K562 (cell line): ENCODE data around the gene OSBPL3. TPM values are rescaled to one million over a fixed set of nuclear protein-coding genes. Genes with fewer than 3 reads are reported as not detected.
"Not testable (repeated sequence)": the region's sequence is repeated elsewhere in the genome, so short reads cannot be mapped to it uniquely, and the experiment has no call there.

Source experiments
- ATAC-seq: fragments of 200-7000 bp; cut with Tn5 transposase; 3 replicates; pipeline ENCODE4 v1.9.1; 2020; ENCODE audit warnings: moderate library complexity
- BruUV-seq: library from RNA; stranded (reverse); fragments of 400-500 nt; replicated peaks from 2 replicates; lab custom pipeline; 2021; lab: Mats Ljungman, UMichigan
- CTCF ChIA-PET: fragments of 300-600 bp; formaldehyde crosslinking; extraction: SDS; loops from one replicate; lab custom pipeline; 2021; ENCODE audit warnings: low intra/inter-chr PET ratio; lab: Yijun Ruan, JAX
- POLR2A ChIA-PET: fragments of 300-600, 350-650 bp; sonication (Branson Sonifier 250); formaldehyde crosslinking; extraction: SDS; loops from one replicate; lab custom pipeline; 2021; ENCODE audit warnings: antibody characterized with exemption, inconsistent platforms; lab: Yijun Ruan, JAX
- DNase-seq, 4 experiments: peaks; one replicate each; pipeline versions ENCODE4 v3.0.0 to v3.0.0-alpha.2; 2011 to 2018; ENCODE audit warnings: low spot score in 3 of 4, mixed read lengths in 3 of 4; ENCODE audit errors: extremely low read depth in 1 of 4
- FAIRE-seq: peaks from 2 replicates; lab custom pipeline; 2011; peaks lifted over from hg19 to GRCh38; lab: Jason Lieb, UNC
- H2AFZ ChIP-seq: 2 replicates; pipeline ENCODE4 v1.6.0; 2011; ENCODE audit warnings: low read depth, low read length, control low read depth, inconsistent platforms
- H3K27ac ChIP-seq: fragments of 200-600 bp; 3 replicates; pipeline ENCODE4 v1.8.0; 2011; ENCODE audit warnings: low read depth, mild to moderate bottlenecking, control low read depth, inconsistent platforms, low read length, moderate library complexity, mixed read lengths; ENCODE audit errors: extremely low read depth
- H3K27me3 ChIP-seq, 2 experiments: fragments of 300-600 bp in 1 of 2; 2 replicates in 1 of 2; 3 replicates in 1 of 2; pipeline versions ENCODE4 v1.6.0 to v1.8.0; 2011; ENCODE audit warnings: inconsistent platforms in 2 of 2, low read length in 2 of 2, mild to moderate bottlenecking in 1 of 2, mixed read lengths in 1 of 2, moderate library complexity in 1 of 2; ENCODE audit not compliant: control insufficient read depth in 2 of 2, insufficient read depth in 2 of 2
- H3K36me3 ChIP-seq: fragments of 300-600 bp; 3 replicates; pipeline ENCODE4 v1.8.0; 2011; ENCODE audit warnings: mild to moderate bottlenecking, low read length, inconsistent platforms; ENCODE audit not compliant: control insufficient read depth, insufficient read depth
- H3K4me1 ChIP-seq, 2 experiments: fragments of 200-600 bp in 1 of 2; replicated peaks in 1 of 2; 2 replicates in 1 of 2; 3 replicates in 1 of 2; pipeline versions ENCODE4 v1.5.1 to v1.8.0; 2011; ENCODE audit warnings: inconsistent platforms in 2 of 2, low read length in 2 of 2, mild to moderate bottlenecking in 1 of 2, mixed read lengths in 1 of 2, moderate library complexity in 1 of 2; ENCODE audit not compliant: control insufficient read depth in 2 of 2, insufficient read depth in 2 of 2
- H3K4me2 ChIP-seq: 2 replicates; pipeline ENCODE4 v1.6.1; 2011; ENCODE audit warnings: low read length, control low read depth, inconsistent platforms, mixed read lengths; ENCODE audit not compliant: insufficient read depth
- H3K4me3 ChIP-seq: fragments of 200-600 bp; sonication (generic), shearing (Covaris generic); 2 replicates; pipeline ENCODE4 v1.5.1; 2016; ENCODE audit warnings: control low read depth, inconsistent platforms
- H3K79me2 ChIP-seq: fragments of 200-600 bp; 3 replicates; pipeline ENCODE4 v1.8.0; 2011; ENCODE audit warnings: low read length, inconsistent platforms; ENCODE audit not compliant: control insufficient read depth, insufficient read depth
- H3K9ac ChIP-seq, 2 experiments: 2 replicates each; pipeline versions ENCODE4 v1.6.0 to v1.6.1; 2011; ENCODE audit warnings: low read depth in 2 of 2, low read length in 2 of 2, control low read depth in 1 of 2, inconsistent platforms in 1 of 2, mild to moderate bottlenecking in 1 of 2, mixed read lengths in 1 of 2; ENCODE audit not compliant: insufficient read depth in 1 of 2
- H3K9me1 ChIP-seq: one replicate; pipeline ENCODE4 v1.6.0; 2011; ENCODE audit warnings: inconsistent platforms, mild to moderate bottlenecking, low read length, moderate library complexity; ENCODE audit not compliant: control insufficient read depth, insufficient read depth
- H3K9me3 ChIP-seq: replicated peaks from 2 replicates; pipeline ENCODE4 v1.5.1; 2011; ENCODE audit warnings: low read depth, low read length, inconsistent platforms; ENCODE audit not compliant: control insufficient read depth, insufficient read depth
- H4K20me1 ChIP-seq: replicated peaks from 2 replicates; pipeline ENCODE4 v1.6.1; 2011; ENCODE audit warnings: low read length, inconsistent platforms, mixed read lengths; ENCODE audit not compliant: control insufficient read depth, insufficient read depth
- IFI16 ChIP-seq: fragments of 250-450 bp; sonication (Bioruptor Pico); IDR thresholded peaks from 2 replicates; pipeline ENCODE4 v2.1.2; 2022; ENCODE audit warnings: mild to moderate bottlenecking, inconsistent platforms
- WGBS: fragments of 100-300 bp; shearing (Covaris generic); methylation state at CpG from one replicate; pipeline ENCODE4 v1.1.6; 2016; ENCODE audit warnings: low coverage, mixed read lengths; ENCODE audit not compliant: insufficient coverage; ENCODE audit errors: missing lambda C conversion rate; 5-methylcytosine and 5-hydroxymethylcytosine counted together
- in situ Hi-C: fragments of 300-500 bp; cut with MboI; formaldehyde crosslinking; loops from 4 replicates; pipeline ENCODE4 v1.15.0; 2018; ENCODE audit warnings: inconsistent platforms, mixed read lengths
- intact Hi-C: fragments of 100-400 bp; cut with micrococcal nuclease; formaldehyde crosslinking; loops from 2 replicates; pipeline ENCODE4 v1.14.2; 2022
- polyA plus RNA-seq, 8 experiments: library from polyadenylated mRNA; depleted of rRNA in 4 of 8; stranded (reverse) in 5 of 8; unstranded in 3 of 8; fragments of >200 nt; fragmentation: Nextera tagmentation in 2 of 8; fragmentation: Illumina TruSeq in 1 of 8; extraction: Ambion mirVana in 2 of 8; extraction: Trizol in 1 of 8; gene quantifications; 2 replicates each; pipeline versions ENCODE4 v1.2.1 to v1.2.3, GENCODE V29; 2011 to 2014; ENCODE audit warnings: inconsistent platforms in 1 of 8, missing spikeins in 1 of 8
- total RNA-seq, 7 experiments: library from RNA; depleted of rRNA in 6 of 7; stranded (reverse); fragments of >200 nt in 6 of 7; fragmentation: Illumina TruSeq in 2 of 7; extraction: Trizol in 2 of 7; gene quantifications; 2 replicates each; pipeline versions ENCODE4 v1.2.1 to v1.2.3, GENCODE V29; 2011 to 2021; ENCODE audit warnings: low replicate concordance in 1 of 7
- TF ChIP-seq, protein P1 (sequence below): fragments of 150-350 bp; conservative IDR thresholded peaks from 2 replicates; pipeline ENCODE4 v1.6.1; 2014; ENCODE audit warnings: low read length

The OSBPL3 gene
- total and polyA plus RNA-seq, 9 of the 15 experiments (the other 6 are each of a cell fraction or from before 2014, with no cell fraction given): 4.8 to 37.2 (median 26.5) TPM

DNA sequence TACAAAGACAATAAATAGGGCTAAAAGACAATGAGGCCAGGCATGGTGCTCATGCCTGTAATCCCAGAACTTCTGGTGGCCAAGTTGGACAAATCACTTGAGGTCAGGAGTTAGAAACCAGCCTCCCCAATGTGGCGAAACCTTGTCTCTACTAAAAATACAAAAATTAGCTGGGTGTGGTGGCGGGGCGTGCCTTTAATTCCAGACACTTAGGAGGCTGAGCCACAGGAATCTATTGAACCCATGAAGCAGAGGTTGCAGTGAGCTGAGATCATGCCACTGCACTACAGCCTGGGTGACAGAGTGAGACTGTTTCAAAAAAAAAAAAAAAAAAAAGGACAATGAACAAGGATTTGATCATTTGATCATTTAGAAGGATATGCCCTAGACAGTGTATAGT, 32.7 kb upstream of the OSBPL3 start:
- ATAC-seq, DNase-seq, H3K4me3 ChIP-seq, H3K27me3 ChIP-seq, in situ Hi-C loops, H2AFZ ChIP-seq, H3K9ac ChIP-seq, H3K9me3 ChIP-seq, intact Hi-C loops, H3K4me1 ChIP-seq, H3K27ac ChIP-seq, H3K9me1 ChIP-seq, H3K36me3 ChIP-seq, BruUV-seq, H3K4me2 ChIP-seq, CTCF ChIA-PET, H3K79me2 ChIP-seq, H4K20me1 ChIP-seq, FAIRE-seq: not testable (repeated sequence)
- POLR2A ChIA-PET: interaction anchor here (0.9 to 1.6 kb wide), 3 partner anchors 12 to 28 kb away, joined by 3 to 4 read pairs (median 3); no protein-coding TSS in a partner anchor
- 61% methylated on average over 3 of the region's 3 CpGs for WGBS

DNA sequence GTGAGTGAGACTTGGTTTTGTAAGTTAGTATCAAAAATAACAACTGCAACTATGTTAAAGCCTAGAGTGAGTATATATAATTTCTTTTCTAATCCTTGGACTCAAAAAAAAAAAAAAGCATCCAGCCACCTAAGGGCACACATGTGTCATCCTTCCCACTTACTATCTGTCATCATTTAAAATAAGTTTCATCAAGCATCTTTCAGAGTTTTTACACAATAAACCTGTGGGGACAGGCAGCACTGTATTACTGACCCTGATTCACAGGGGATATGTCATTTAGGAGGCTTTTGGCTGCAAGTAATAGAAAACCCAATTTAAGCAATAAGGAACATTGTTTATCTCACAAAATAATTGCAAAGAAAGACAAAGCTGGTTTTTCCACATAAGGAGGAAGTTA, 32.3 kb upstream of the OSBPL3 start:
- intact Hi-C loops (no loop called here), in situ Hi-C loops (no loop called here)
- Histone ChIP-seq H3K27me3 (no peaks in the 10 kb centered on the region; a peak in 2 of 5 replicates), H4K20me1 (no peaks in the 10 kb centered on the region), H2AFZ (no peak overlapping the region), H3K79me2 (no peaks in the 10 kb centered on the region), H3K4me1 (no peaks in the 10 kb centered on the region), H3K4me3 (no peak overlapping the region), H3K9ac (no peak overlapping the region), H3K9me1 (no peaks in the 10 kb centered on the region), H3K36me3 (no peaks in the 10 kb centered on the region), H3K9me3 (no peaks in the 10 kb centered on the region; the same call in 1 of the 2 replicates), H3K4me2 (no peak overlapping the region), H3K27ac (no peak overlapping the region)
- no peak for TF ChIP-seq IFI16 (CRISPR knock-in tag)
- TF ChIP-seq, protein P1, sequence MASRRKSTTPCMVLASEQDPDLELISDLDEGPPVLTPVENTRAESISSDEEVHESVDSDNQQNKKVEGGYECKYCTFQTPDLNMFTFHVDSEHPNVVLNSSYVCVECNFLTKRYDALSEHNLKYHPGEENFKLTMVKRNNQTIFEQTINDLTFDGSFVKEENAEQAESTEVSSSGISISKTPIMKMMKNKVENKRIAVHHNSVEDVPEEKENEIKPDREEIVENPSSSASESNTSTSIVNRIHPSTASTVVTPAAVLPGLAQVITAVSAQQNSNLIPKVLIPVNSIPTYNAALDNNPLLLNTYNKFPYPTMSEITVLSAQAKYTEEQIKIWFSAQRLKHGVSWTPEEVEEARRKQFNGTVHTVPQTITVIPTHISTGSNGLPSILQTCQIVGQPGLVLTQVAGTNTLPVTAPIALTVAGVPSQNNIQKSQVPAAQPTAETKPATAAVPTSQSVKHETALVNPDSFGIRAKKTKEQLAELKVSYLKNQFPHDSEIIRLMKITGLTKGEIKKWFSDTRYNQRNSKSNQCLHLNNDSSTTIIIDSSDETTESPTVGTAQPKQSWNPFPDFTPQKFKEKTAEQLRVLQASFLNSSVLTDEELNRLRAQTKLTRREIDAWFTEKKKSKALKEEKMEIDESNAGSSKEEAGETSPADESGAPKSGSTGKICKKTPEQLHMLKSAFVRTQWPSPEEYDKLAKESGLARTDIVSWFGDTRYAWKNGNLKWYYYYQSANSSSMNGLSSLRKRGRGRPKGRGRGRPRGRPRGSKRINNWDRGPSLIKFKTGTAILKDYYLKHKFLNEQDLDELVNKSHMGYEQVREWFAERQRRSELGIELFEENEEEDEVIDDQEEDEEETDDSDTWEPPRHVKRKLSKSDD: no peak
- ChIA-PET CTCF (no interaction called here), POLR2A (interaction anchor here (1.6 kb wide), 1 partner anchor 18 kb away, joined by 4 read pairs; no protein-coding TSS in a partner anchor)
- ATAC-seq (no peak), FAIRE-seq (no peak), DNase-seq (no peak)
- BruUV-seq: no TSS peak
